GM12878 (cell line): ENCODE results near the gene ATXN7L1. TPM values are rescaled to one million over a fixed set of nuclear protein-coding genes. Genes with fewer than 3 reads are reported as not detected.

Source experiments
- ATAC-seq: fragments of 200-7000 bp; cut with Tn5 transposase; 3 replicates; pipeline ENCODE4 v1.9.1; 2020; ENCODE audit warnings: mild to moderate bottlenecking, moderate library complexity
- BruUV-seq: library from RNA; stranded (reverse); fragments of 400-500 nt; replicated peaks from 2 replicates; lab custom pipeline; 2021; lab: Mats Ljungman, UMichigan
- CTCF ChIA-PET: fragments of 300-600 bp; sonication (Branson Sonifier 250); formaldehyde crosslinking; extraction: SDS; loops from one replicate; lab custom pipeline; 2021; ENCODE audit warnings: inconsistent platforms; lab: Yijun Ruan, JAX
- POLR2A ChIA-PET: fragments of 350-600 bp; formaldehyde crosslinking; extraction: SDS; loops from one replicate; lab custom pipeline; 2021; ENCODE audit warnings: inconsistent platforms; lab: Charles Lee
- RAD21 ChIA-PET: fragments of 300-600 bp; sonication (Branson Sonifier 250); formaldehyde crosslinking; loops from one replicate; lab custom pipeline; 2023; ENCODE audit warnings: antibody characterized with exemption; ENCODE audit not compliant: unreplicated experiment; lab: Charles Lee
- SMC1A ChIA-PET: fragments of 300-600 bp; sonication (Branson Sonifier 250); formaldehyde crosslinking; loops from one replicate; lab custom pipeline; 2023; ENCODE audit not compliant: unreplicated experiment, uncharacterized antibody; lab: Charles Lee
- DNase-seq: peaks from one replicate; pipeline ENCODE4 v3.0.0-alpha.2; 2011; ENCODE audit warnings: low read depth, low spot score
- FAIRE-seq: peaks from 3 replicates; lab custom pipeline; 2011; peaks lifted over from hg19 to GRCh38; lab: Jason Lieb, UNC
- H2AFZ ChIP-seq: 2 replicates; pipeline ENCODE4 v1.6.0; 2011; ENCODE audit warnings: low read depth, low read length, control low read depth; ENCODE audit not compliant: control insufficient read depth
- H3K27ac ChIP-seq: 2 replicates; pipeline ENCODE4 v1.5.1; 2011; ENCODE audit warnings: control low read depth; ENCODE audit not compliant: control insufficient read depth, insufficient read depth
- H3K27me3 ChIP-seq, 2 experiments: replicated peaks in 1 of 2; 2 replicates each; pipeline versions ENCODE4 v1.6.0 to v1.6.1; 2011; ENCODE audit warnings: low read length in 1 of 2; ENCODE audit not compliant: control insufficient read depth in 2 of 2, insufficient read depth in 2 of 2
- H3K36me3 ChIP-seq, 2 experiments: 2 replicates each; pipeline ENCODE4 v1.5.1; 2011; ENCODE audit warnings: low read length in 1 of 2; ENCODE audit not compliant: control insufficient read depth in 2 of 2, insufficient read depth in 2 of 2
- H3K4me1 ChIP-seq: 2 replicates; pipeline ENCODE4 v1.6.1; 2011; ENCODE audit warnings: mild to moderate bottlenecking, low read length, moderate library complexity, mixed read lengths; ENCODE audit not compliant: control insufficient read depth, insufficient read depth
- H3K4me2 ChIP-seq: 2 replicates; pipeline ENCODE4 v1.6.0; 2011; ENCODE audit warnings: control low read depth; ENCODE audit not compliant: control insufficient read depth, insufficient read depth
- H3K4me3 ChIP-seq: fragments of 200-600 bp; sonication (generic); 2 replicates; pipeline ENCODE4 v1.5.1; 2016
- H3K79me2 ChIP-seq: 2 replicates; pipeline ENCODE4 v1.6.0; 2011; ENCODE audit warnings: low read length; ENCODE audit not compliant: control insufficient read depth, insufficient read depth
- H3K9ac ChIP-seq: 2 replicates; pipeline ENCODE4 v1.8.0; 2011; ENCODE audit warnings: low read length, control low read depth, mixed read lengths; ENCODE audit not compliant: control insufficient read depth, insufficient read depth
- H3K9me3 ChIP-seq: replicated peaks from 3 replicates; pipeline ENCODE4 v1.5.1; 2011; ENCODE audit warnings: mild to moderate bottlenecking, low read length; ENCODE audit not compliant: control insufficient read depth, insufficient read depth
- H4K20me1 ChIP-seq: 2 replicates; pipeline ENCODE4 v1.6.0; 2011; ENCODE audit not compliant: control insufficient read depth, insufficient read depth
- ATF7 ChIP-seq: fragments of 450-650 bp; IDR thresholded peaks from 2 replicates; pipeline ENCODE4 v1.6.1; 2016; ENCODE audit warnings: low read depth, mild to moderate bottlenecking
- MYC ChIP-seq: IDR thresholded peaks from 2 replicates; pipeline ENCODE4 v1.6.1; 2011; ENCODE audit warnings: mild to moderate bottlenecking, low read length, moderate library complexity, inconsistent platforms; ENCODE audit not compliant: insufficient read depth, insufficient replicate concordance, insufficient read length, severe bottlenecking
- WGBS: methylation state at CpG from one replicate; pipeline ENCODE4 v1.1.6; 2016; ENCODE audit warnings: low lambda C conversion rate; ENCODE audit not compliant: insufficient replicate concordance, insufficient coverage; ENCODE audit errors: missing lambda C conversion rate; 5-methylcytosine and 5-hydroxymethylcytosine counted together
- in situ Hi-C: fragments of 300-500 bp; cut with MboI; formaldehyde crosslinking; loops from 9 replicates; pipeline ENCODE4 v1.14.3; 2018; ENCODE audit warnings: mixed read lengths
- intact Hi-C: fragments of 100-400 bp; cut with micrococcal nuclease; formaldehyde crosslinking; loops from one replicate; pipeline ENCODE4 v1.14.2; 2022; ENCODE audit not compliant: unreplicated experiment
- polyA plus RNA-seq, 11 experiments: library from polyadenylated mRNA; depleted of rRNA in 4 of 11; unstranded in 6 of 11; stranded (reverse) in 5 of 11; fragments of >200 nt; fragmentation: Nextera tagmentation in 4 of 11; fragmentation: Illumina TruSeq in 1 of 11; extraction: Ambion mirVana in 4 of 11; extraction: Trizol in 1 of 11; gene quantifications; 1 replicate in 1 of 11; 2 replicates in 10 of 11; pipeline versions ENCODE4 v1.2.1 to v1.2.3, GENCODE V29; 2011 to 2016; ENCODE audit warnings: inconsistent platforms in 2 of 11, missing spikeins in 2 of 11, low read depth in 1 of 11
- total RNA-seq, 4 experiments: library from RNA; depleted of rRNA in 3 of 4; stranded (reverse); fragments of >200 nt in 3 of 4; fragmentation: Illumina TruSeq in 1 of 4; extraction: Trizol in 1 of 4; gene quantifications; 2 replicates each; pipeline versions ENCODE4 v1.2.1 to v1.2.3, GENCODE V29; 2013 to 2021
- TF ChIP-seq, protein P1 (sequence below): IDR thresholded peaks from 2 replicates; pipeline ENCODE4 v1.6.1; 2012; ENCODE audit warnings: mild to moderate bottlenecking, low read depth, low read length
- TF ChIP-seq, protein P2 (sequence below): IDR thresholded peaks from 2 replicates; pipeline ENCODE4 v1.6.1; 2011; ENCODE audit warnings: borderline replicate concordance, low read depth, mild to moderate bottlenecking, moderate library complexity, low read length; ENCODE audit not compliant: insufficient read depth, poor library complexity, severe bottlenecking

The ATXN7L1 gene
- total and polyA plus RNA-seq, 10 of the 15 experiments (the other 5 are each of a cell fraction or from before 2014, with no cell fraction given): 0.40 to 2.9 (median 1.2) TPM

DNA sequence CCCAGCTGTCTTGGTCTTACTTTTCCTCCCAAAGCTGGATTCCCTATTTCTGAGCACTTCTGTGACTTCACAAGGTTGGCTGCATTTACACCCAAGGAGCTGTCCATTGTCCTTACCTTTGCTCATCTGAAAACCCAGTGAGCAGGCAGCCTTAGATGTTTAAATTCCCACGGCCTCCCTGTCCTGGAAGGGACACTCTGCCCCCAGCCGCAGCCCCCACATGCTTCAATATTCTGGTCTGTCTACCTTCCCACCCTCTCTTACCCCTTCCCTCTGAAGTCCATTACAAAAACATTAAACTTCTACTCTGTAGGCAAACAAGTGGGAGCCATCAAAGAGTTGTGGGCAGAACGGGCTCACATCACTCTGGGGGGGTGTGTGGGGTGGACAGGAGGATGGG is 221.3 kb downstream of the ATXN7L1 start:
- H3K4me3 ChIP-seq: no peak overlapping the region
- no peak overlapping the region for H2AFZ ChIP-seq
- TF ChIP-seq MYC: no peak
- TF ChIP-seq, protein P1, sequence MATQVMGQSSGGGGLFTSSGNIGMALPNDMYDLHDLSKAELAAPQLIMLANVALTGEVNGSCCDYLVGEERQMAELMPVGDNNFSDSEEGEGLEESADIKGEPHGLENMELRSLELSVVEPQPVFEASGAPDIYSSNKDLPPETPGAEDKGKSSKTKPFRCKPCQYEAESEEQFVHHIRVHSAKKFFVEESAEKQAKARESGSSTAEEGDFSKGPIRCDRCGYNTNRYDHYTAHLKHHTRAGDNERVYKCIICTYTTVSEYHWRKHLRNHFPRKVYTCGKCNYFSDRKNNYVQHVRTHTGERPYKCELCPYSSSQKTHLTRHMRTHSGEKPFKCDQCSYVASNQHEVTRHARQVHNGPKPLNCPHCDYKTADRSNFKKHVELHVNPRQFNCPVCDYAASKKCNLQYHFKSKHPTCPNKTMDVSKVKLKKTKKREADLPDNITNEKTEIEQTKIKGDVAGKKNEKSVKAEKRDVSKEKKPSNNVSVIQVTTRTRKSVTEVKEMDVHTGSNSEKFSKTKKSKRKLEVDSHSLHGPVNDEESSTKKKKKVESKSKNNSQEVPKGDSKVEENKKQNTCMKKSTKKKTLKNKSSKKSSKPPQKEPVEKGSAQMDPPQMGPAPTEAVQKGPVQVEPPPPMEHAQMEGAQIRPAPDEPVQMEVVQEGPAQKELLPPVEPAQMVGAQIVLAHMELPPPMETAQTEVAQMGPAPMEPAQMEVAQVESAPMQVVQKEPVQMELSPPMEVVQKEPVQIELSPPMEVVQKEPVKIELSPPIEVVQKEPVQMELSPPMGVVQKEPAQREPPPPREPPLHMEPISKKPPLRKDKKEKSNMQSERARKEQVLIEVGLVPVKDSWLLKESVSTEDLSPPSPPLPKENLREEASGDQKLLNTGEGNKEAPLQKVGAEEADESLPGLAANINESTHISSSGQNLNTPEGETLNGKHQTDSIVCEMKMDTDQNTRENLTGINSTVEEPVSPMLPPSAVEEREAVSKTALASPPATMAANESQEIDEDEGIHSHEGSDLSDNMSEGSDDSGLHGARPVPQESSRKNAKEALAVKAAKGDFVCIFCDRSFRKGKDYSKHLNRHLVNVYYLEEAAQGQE: peak; percentile 79
- no peak for TF ChIP-seq ATF7
- TF ChIP-seq, protein P2, sequence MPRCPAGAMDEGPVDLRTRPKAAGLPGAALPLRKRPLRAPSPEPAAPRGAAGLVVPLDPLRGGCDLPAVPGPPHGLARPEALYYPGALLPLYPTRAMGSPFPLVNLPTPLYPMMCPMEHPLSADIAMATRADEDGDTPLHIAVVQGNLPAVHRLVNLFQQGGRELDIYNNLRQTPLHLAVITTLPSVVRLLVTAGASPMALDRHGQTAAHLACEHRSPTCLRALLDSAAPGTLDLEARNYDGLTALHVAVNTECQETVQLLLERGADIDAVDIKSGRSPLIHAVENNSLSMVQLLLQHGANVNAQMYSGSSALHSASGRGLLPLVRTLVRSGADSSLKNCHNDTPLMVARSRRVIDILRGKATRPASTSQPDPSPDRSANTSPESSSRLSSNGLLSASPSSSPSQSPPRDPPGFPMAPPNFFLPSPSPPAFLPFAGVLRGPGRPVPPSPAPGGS: no peak
- TF ChIP-seq, all 136 proteins: peak for 1
- Histone ChIP-seq H3K27me3 (no peaks in the 10 kb centered on the region; a peak in 2 of 4 replicates), H3K9me3 (no peaks in the 10 kb centered on the region), H3K9ac (no peak overlapping the region), H3K4me2 (no peak overlapping the region), H4K20me1 (no peaks in the 10 kb centered on the region; the same call in 1 of the 2 replicates), H3K36me3 (no peaks in the 10 kb centered on the region), H3K27ac (no peak overlapping the region), H3K4me1 (no peaks in the 10 kb centered on the region), H3K79me2 (no peaks in the 10 kb centered on the region)
- DNase-seq: no peak
- ChIA-PET POLR2A (no interaction called here), SMC1A (interaction anchor here (1.0 kb wide), 1 partner anchor 374 kb away, joined by 3 read pairs; no protein-coding TSS in a partner anchor), RAD21 (interaction anchor here (0.9 to 1.9 kb wide), 4 partner anchors 18 to 387 kb away, joined by 3 to 5 read pairs (median 4); no protein-coding TSS in a partner anchor), CTCF (interaction anchor here (0.8 to 3.0 kb wide), 7 partner anchors 8 to 511 kb away, joined by 3 to 10 read pairs (median 4); no protein-coding TSS in a partner anchor)
- no peak for ATAC-seq
- no peak for FAIRE-seq
- BruUV-seq: no TSS peak
- in situ Hi-C loops (no loop called here), intact Hi-C loops (loop anchor here (10.0 kb wide), 2 partner anchors 230 to 350 kb away; no protein-coding TSS in a partner anchor)
- 66% methylated on average over 3 of the region's 3 CpGs for WGBS
